Spinal cord (tissue), 10 donors: ENCODE measurements around the gene MAFG. TPM values are rescaled to one million over a fixed set of nuclear protein-coding genes. Genes with fewer than 3 reads are reported as not detected.

Experiments
- DNase-seq, 6 donors: peaks; one replicate each; pipeline versions ENCODE4 v3.0.0 to v3.0.0-alpha.2; 2013 to 2015; ENCODE audit warnings: low spot score in 6 of 6, low read depth in 4 of 6
- H3K27ac ChIP-seq: one replicate; pipeline ENCODE4 v1.5.1; 2013; ENCODE audit warnings: low read depth, low read length, control low read depth
- H3K27me3 ChIP-seq: one replicate; pipeline ENCODE4 v1.6.1; 2013; ENCODE audit warnings: low read length; ENCODE audit not compliant: control insufficient read depth, insufficient read depth
- H3K36me3 ChIP-seq: one replicate; pipeline ENCODE4 v1.6.1; 2013; ENCODE audit warnings: low read length; ENCODE audit not compliant: control insufficient read depth, insufficient read depth
- H3K4me1 ChIP-seq: one replicate; pipeline ENCODE4 v1.6.1; 2013; ENCODE audit warnings: low read length; ENCODE audit not compliant: control insufficient read depth, insufficient read depth
- H3K4me3 ChIP-seq: one replicate; pipeline ENCODE4 v1.5.1; 2013; ENCODE audit warnings: low read depth, low read length, control low read depth
- H3K9me3 ChIP-seq: one replicate; pipeline ENCODE4 v1.6.1; 2013; ENCODE audit warnings: low read length; ENCODE audit not compliant: control insufficient read depth, insufficient read depth
- WGBS: methylation state at CpG from one replicate; pipeline ENCODE4 v1.1.5; 2013; ENCODE audit warnings: missing lambda C conversion rate; ENCODE audit not compliant: insufficient coverage; 5-methylcytosine and 5-hydroxymethylcytosine counted together
- polyA plus RNA-seq, 2 donors: library from polyadenylated mRNA; unstranded; fragments of 120-200 nt; gene quantifications; one replicate each; pipeline ENCODE4 v1.2.1, GENCODE V29; 2013; ENCODE audit not compliant: insufficient read length in 2 of 2
- total RNA-seq, 2 donors: library from RNA; depleted of rRNA in 1 of 2; stranded (reverse); fragments of 120-200 nt in 1 of 2; fragments of >200 nt in 1 of 2; gene quantifications; one replicate each; pipeline versions ENCODE4 v1.2.3 to v1.2.4, GENCODE V29; 2013 to 2014
- donor health status: healthy.

MAFG gene
- total and polyA plus RNA-seq, 4 donors, result 10.8 to 24.2 (median 17.2) TPM

DNA sequence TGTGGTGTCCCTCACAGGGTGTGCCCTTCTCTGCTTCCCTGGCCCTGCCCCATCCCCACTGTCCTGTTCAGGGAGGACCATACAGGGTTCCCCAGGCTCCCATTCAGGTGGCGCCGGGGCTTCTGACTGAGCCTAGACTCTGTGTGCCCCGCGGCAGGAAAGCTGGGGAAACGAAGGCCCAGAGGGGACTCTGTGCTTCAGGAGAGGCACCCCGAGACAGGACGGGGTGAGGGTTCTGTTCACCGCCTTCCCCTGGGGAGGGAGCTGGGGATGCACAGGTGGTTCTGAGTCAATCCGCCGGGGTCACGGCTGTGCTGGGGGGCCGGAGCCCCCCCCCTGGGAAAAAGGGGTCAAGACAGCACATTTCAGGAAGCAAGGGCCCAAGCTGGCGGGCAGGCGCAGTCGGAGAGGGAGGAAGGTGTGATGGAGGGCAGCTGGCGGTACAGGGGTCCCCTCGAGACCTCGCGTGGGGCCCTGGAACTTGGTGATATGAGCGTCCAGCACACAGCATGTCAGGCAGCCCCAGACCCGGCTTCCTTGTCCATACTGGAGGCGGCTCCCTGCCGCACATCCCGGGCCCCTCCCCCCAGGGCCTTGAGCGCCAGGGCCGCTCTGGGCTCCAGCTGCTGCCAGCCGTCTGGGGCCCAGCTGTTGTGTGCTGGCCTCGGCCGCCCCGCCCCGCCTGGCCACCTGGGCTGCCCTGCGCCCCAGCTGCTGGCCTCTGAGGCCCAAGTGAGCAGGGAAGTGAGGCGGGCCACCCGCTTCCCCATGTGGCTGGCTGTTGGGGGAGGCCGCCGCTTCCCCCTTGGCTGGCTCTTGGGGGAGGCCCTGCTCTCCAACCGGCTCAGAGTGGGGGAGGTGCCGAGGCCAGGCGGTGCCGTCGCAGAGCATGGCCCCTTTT is 39.1 kb upstream of the MAFG start:
- H3K9me3 ChIP-seq, result no peaks in the 10 kb centered on the region
- WGBS, result 49% methylated on average over 34 of the region's 41 CpGs
- no peak for DNase-seq
- peak overlapping the region; percentile 25 for H3K27ac ChIP-seq
- peaks cover 27% of the 10 kb centered on the region for H3K4me1 ChIP-seq
- no peaks in the 10 kb centered on the region for H3K36me3 ChIP-seq
- H3K27me3 ChIP-seq, result peaks cover 27% of the 10 kb centered on the region
- H3K4me3 ChIP-seq, result no peak overlapping the region

DNA sequence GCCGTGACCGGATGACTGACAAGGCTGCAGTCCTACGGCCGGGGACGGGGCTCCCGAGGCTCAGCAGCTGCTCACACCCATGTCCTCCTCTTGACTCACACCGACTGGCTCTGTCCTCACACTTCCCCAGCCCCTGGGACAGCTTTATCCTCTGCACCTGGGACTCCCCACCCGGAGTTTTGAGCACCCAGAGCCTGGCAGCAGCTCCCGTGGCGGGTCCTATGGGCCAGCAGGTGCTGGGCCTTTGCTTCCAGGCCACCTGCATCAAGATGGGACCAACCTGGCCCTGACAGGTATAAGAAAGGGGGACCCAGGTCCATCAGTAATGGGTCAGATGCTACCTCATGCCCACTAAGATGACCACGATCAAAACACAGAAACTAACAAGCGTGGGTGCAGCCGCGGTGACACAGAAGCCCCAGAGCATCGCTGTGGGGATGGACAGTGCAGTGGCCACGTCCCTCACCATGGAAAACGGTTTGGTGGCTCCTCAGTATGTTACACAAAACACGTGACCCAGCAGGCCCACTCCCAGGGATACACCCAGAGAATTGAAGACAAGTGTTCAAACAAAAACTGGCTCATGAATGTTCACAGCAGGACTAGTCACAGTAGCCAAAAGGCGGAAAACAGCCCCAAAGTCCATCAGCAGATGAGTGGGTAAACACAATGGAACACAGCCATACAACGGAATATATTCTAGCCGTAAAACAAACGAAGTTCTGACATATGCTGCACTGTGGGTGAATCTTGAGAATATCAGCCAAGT is 36.7 kb upstream of the MAFG start:
- WGBS, result 45% methylated on average over 19 of the region's 22 CpGs
- Histone ChIP-seq H3K27ac (no peak overlapping the region), H3K4me3 (no peak overlapping the region), H3K4me1 (peaks cover 35% of the 10 kb centered on the region), H3K36me3 (no peaks in the 10 kb centered on the region), H3K9me3 (no peaks in the 10 kb centered on the region), H3K27me3 (peaks cover 39% of the 10 kb centered on the region)
- no peak for DNase-seq

DNA sequence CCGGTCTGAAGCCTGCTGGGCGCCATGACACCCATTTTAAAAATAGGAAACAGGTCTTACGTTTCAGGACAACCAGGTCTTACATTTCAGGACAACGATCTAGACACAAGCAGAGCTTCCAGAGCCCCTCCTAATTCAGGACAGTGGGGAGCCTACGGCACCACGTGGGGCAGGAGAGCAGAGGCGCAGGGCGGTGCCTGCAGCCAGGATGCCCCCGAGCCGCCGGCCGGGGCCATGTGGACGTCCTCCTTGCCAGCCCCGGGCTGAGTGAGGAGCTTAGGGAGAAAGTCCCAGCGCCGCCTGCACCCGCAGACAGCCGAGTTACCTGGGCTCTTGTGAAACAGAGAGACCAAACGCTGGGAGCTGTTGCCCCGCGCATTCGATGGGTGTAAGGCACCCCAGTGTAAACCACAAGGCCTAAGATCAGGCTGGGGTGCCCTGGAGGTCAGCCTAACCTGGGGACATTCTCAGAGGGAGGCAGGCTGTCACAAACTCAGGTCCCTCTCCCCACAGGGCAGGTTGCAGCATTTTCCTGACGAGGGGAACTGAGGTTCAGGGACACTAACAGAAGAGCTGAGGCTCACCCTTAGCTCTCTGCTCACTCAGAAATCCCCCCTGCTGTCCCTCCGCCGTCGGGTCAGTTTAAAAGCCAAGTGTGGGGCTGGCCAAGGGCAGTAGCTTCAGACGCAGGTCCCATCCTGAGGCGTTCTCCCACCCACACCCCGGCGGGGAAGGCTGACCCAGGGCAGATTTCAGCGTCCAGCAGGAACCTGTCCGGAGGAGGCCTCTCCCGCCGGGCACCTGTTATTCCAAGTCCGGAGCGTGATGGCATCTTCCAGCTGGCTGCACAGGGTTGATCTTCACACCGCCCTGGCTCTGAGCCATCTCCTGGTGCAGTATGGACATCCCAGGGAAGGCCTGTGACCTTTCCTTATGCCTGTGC is 35.2 kb upstream of the MAFG start:
- peaks cover 27% of the 10 kb centered on the region for H3K4me1 ChIP-seq
- H3K27me3 ChIP-seq, result peaks cover 53% of the 10 kb centered on the region
- H3K27ac ChIP-seq, result no peak overlapping the region
- no peak overlapping the region for H3K4me3 ChIP-seq
- H3K36me3 ChIP-seq, result no peaks in the 10 kb centered on the region
- no peaks in the 10 kb centered on the region for H3K9me3 ChIP-seq
- WGBS, result 51% methylated on average over 37 of the region's 37 CpGs
- no peak for DNase-seq

DNA sequence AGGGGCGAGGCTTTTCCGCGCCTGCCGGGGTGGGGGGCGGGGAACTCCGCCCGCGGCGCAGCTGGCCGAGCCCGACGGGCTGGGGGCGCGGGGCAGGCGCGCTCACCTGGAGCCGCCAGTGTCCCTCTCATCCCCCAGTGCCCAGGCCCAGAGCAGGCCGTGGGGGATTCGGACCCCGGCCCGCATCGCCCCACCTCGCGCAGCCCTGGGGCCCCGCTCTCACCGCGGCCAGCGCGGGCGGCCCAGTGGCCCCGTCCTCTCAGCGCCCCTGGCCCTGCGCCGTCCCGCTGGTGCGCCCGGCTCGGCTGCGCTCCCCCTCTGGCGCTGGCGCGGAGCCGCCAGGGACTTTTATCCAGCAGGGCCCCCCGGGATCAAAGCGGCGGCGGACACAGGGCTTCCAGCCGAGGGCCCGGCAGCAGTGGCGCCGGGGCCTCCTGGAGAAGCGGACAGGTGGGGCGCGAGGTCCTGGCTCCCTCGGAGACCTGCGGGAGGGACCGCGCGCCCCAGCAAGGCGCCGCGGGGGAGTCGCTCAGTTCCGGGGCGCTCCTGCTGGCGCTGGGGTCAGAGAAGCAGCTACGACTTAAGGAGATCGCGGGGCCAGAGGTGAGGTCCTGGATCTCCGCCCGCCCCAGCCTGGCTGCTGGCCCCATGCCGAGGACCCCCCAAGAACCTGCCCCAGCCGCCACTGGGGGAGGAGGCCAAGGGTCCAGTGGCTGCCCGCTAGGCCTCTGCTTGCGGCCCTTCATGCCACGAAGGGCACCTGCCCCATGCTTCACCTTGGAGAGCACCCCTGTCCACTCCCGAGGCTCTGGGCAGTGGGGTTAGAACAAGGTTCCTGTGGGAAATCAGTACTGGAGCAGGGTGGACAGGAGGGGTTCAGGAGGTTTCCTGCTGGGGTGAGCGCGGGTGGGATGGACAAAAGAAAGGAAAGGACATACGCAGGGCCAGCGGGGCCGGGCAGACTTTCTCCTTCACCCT is 34.3 kb upstream of the MAFG start:
- Histone ChIP-seq H3K27ac (no peak overlapping the region), H3K9me3 (no peaks in the 10 kb centered on the region), H3K4me1 (peaks cover 18% of the 10 kb centered on the region), H3K4me3 (no peak overlapping the region), H3K27me3 (peaks cover 49% of the 10 kb centered on the region), H3K36me3 (peaks cover 2% of the 10 kb centered on the region)
- 5% methylated on average over 78 of the region's 82 CpGs for WGBS
- no peak for DNase-seq

DNA sequence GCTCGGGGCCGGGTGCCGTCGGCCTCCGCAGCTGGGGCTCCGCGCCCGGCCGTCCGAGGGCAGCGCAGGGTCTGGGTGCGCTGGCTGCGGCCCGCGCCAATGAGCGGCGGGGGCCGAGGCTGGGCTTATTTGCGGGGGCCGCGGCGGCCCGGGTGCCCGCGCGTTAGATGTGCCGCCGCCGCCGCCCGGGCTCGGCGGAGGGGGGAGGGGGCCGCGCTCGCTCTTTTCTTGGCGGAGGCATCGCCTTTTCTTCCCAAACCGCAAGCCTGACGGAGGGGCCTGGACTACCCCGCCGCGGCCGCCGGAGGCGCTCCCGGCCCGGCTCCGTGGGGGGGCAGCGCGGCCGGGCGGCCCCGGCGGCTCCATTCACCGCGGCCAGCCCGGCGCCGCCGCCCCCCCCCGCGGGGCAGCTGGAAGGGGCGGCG is 33.6 kb upstream of the MAFG start, which contains the start of gene NOTUM:
Gene NOTUM, minus strand, starts transcription at position 101 of the 425 bp plus-strand sequence. CDS start 278 bp downstream, outside the sequence.
- Histone ChIP-seq H3K27ac (no peak within 1 kb of the TSS), H3K27me3 (peaks cover 49% of the 10 kb centered on the region), H3K4me3 (no peak within 1 kb of the TSS), H3K9me3 (no peaks in the 10 kb centered on the region), H3K4me1 (peaks cover 11% of the 10 kb centered on the region), H3K36me3 (peaks cover 4% of the 10 kb centered on the region)
- DNase-seq, result peak in 2 of 6 donors; percentile 18 to 49
- under 1% methylated on average over 58 of the region's 65 CpGs for whole genome bisulfite sequencing

DNA sequence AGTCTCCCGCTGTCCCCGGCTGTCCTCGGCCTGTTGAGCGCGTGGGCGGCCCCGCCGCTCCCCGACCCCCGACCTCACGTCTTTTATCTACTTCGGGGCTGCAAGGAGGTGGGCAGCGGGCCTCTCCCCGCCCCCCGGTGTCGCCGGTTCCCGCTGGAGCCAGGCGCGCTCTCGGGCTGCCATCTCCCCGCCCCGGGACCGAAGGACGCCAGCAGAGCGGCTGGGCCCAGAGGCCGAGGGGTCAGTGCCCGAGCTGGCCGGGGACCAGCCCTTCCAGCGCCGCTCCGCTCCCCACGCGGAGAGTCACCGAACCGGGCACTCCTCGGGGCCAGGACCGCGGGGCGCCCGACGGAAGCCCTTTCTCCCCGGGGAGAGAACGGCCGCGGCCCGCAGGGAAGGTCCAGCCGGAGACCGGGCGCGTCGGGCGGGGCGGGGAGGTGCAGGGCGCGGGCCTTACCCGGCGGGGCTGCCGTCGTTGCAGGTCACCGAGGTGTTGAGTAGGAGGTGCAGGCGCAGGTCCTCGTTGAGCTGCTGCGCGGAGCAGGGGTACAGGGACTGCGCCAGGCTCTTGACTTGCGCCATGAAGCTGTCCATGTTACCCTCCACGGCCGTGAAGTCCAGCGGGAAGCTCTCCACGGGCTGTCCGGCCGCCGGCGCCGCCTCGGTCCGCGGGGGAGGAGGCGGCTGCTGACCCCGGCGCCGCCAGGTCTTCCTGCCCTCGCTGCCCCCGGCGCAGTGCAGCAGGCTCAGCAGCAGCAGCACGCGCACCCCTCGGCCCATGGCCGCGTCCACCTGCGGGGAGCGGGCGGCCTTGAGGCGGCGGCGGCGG is 32.8 kb upstream of the MAFG start:
- peaks cover 4% of the 10 kb centered on the region for H3K36me3 ChIP-seq
- peaks cover 49% of the 10 kb centered on the region for H3K27me3 ChIP-seq
- peaks cover 11% of the 10 kb centered on the region for H3K4me1 ChIP-seq
- 1% methylated on average over 98 of the region's 98 CpGs for WGBS
- no peak overlapping the region for H3K4me3 ChIP-seq
- no peaks in the 10 kb centered on the region for H3K9me3 ChIP-seq
- DNase-seq, result no peak
- H3K27ac ChIP-seq, result no peak overlapping the region

DNA sequence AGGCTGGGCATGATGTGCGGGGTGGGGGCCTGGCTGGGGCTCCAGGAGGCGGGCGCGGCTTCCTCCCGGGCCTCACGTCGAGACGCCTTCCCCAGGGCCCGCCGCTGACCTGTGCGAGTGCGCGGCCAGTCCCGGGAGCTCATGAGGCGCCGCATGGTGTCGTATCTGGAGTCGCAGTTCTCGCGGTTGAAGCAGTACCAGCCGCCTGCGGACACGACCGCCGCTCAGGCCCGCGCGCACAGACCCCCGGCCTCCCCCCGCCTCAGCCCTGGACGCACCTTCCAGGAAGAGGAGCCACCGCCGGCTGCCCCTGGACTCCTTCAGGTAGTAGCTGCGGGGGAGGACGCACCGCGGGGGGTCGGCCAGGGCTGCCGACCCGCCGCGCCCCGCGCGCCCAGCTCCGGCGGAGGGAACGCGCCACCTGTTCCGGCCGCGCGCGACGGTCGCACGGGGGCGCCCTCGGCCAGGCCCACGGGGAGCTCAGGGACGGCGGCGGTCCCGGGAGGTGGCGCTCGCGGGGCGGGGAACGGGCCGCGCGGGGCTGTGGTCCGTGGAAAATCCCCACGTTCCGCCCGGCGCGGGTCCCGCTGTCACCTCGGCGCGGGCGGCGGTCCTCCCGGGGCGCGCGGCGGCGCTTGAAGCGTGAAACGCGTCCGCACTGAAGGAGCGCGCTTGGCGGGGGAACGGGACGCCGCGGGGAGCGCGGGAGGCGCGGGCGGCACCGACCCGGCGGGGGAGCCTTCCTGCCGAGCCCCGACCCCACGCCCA is 32.0 kb upstream of the MAFG start:
- Histone ChIP-seq H3K36me3 (peaks cover 4% of the 10 kb centered on the region), H3K27me3 (peaks cover 49% of the 10 kb centered on the region), H3K4me1 (peaks cover 11% of the 10 kb centered on the region), H3K9me3 (no peaks in the 10 kb centered on the region), H3K4me3 (no peak overlapping the region), H3K27ac (no peak overlapping the region)
- peak in 2 of 6 donors; percentile 50 to 75 for DNase-seq
- 1% methylated on average over 112 of the region's 112 CpGs for WGBS
